Measurements from ENCODE around the gene PCOLCE2.

The PCOLCE2 gene

GRCh38 chr3:142915636-142916035 lies 26.8 kb upstream of the PCOLCE2 start:
- no peak for DNase-seq (ENCODE audit: low read depth in 1 of 2, low spot score in 1 of 2)
- no peak for TF ChIP-seq JUND (IDR thresholded peaks at IDR 0.05; ENCODE audit: low read depth)
- in situ Hi-C loops (cut with HindIII; ENCODE audit: low pct_unique_long_range_greater_than_20kb, low sequenced_read_pairs), result no loop called here

GRCh38 chr3:142914286-142914811 lies 25.5 kb upstream of the PCOLCE2 start:
- in situ Hi-C loops (cut with HindIII; ENCODE audit: low pct_unique_long_range_greater_than_20kb, low sequenced_read_pairs), result no loop called here
- TF ChIP-seq JUND (IDR thresholded peaks at IDR 0.05; ENCODE audit: low read depth), result no peak
- no peak for DNase-seq (ENCODE audit: low read depth in 1 of 2, low spot score in 1 of 2)

- no peak for TF ChIP-seq JUND (IDR thresholded peaks at IDR 0.05; ENCODE audit: low read depth)
- no peak for DNase-seq (ENCODE audit: low read depth in 1 of 2, low spot score in 1 of 2)
- in situ Hi-C loops (cut with HindIII; ENCODE audit: low pct_unique_long_range_greater_than_20kb, low sequenced_read_pairs), result no loop called here
Measured at GRCh38 chr3:142913432-142913831, 24.5 kb upstream of the PCOLCE2 start.

- TF ChIP-seq JUND (IDR thresholded peaks at IDR 0.05; ENCODE audit: low read depth), result no peak
- DNase-seq (ENCODE audit: low read depth in 1 of 2, low spot score in 1 of 2), result no peak
- in situ Hi-C loops (cut with HindIII; ENCODE audit: low pct_unique_long_range_greater_than_20kb, low sequenced_read_pairs), result no loop called here
Measured at GRCh38 chr3:142912402-142913172, 23.7 kb upstream of the PCOLCE2 start.

- in situ Hi-C loops (cut with HindIII; ENCODE audit: low pct_unique_long_range_greater_than_20kb, low sequenced_read_pairs), result no loop called here
- DNase-seq (ENCODE audit: low read depth in 1 of 2, low spot score in 1 of 2), result no peak
- TF ChIP-seq JUND (IDR thresholded peaks at IDR 0.05; ENCODE audit: low read depth), result no peak
Measured at GRCh38 chr3:142910280-142910679, 21.4 kb upstream of the PCOLCE2 start.

- in situ Hi-C loops (cut with HindIII; ENCODE audit: low pct_unique_long_range_greater_than_20kb, low sequenced_read_pairs), result no loop called here
- no peak for TF ChIP-seq JUND (IDR thresholded peaks at IDR 0.05; ENCODE audit: low read depth)
- DNase-seq (ENCODE audit: low read depth in 1 of 2, low spot score in 1 of 2), result no peak
Measured at GRCh38 chr3:142909282-142909681, 20.4 kb upstream of the PCOLCE2 start.

- no peak for TF ChIP-seq JUND (IDR thresholded peaks at IDR 0.05; ENCODE audit: low read depth)
- peak in 1 of 2 experiments; percentile 27 for DNase-seq (ENCODE audit: low read depth in 1 of 2, low spot score in 1 of 2)
- in situ Hi-C loops (cut with HindIII; ENCODE audit: low pct_unique_long_range_greater_than_20kb, low sequenced_read_pairs), result no loop called here
Measured at GRCh38 chr3:142907996-142908395, 19.1 kb upstream of the PCOLCE2 start.

GRCh38 chr3:142904639-142905436 lies 16.0 kb upstream of the PCOLCE2 start:
- peak in 1 of 2 experiments; percentile 31 for DNase-seq (ENCODE audit: low read depth in 1 of 2, low spot score in 1 of 2)

GRCh38 chr3:142902356-142902755 lies 13.5 kb upstream of the PCOLCE2 start:
- TF ChIP-seq JUND (IDR thresholded peaks at IDR 0.05; ENCODE audit: low read depth), result no peak
- in situ Hi-C loops (cut with HindIII; ENCODE audit: low pct_unique_long_range_greater_than_20kb, low sequenced_read_pairs), result no loop called here
- DNase-seq (ENCODE audit: low read depth in 1 of 2, low spot score in 1 of 2), result no peak

More at GRCh38 chr3:142904639-142905436, 16.0 kb upstream of the PCOLCE2 start:
- no peak for TF ChIP-seq JUND (IDR thresholded peaks at IDR 0.05; ENCODE audit: low read depth)
- in situ Hi-C loops (cut with HindIII; ENCODE audit: low pct_unique_long_range_greater_than_20kb, low sequenced_read_pairs), result no loop called here

GRCh38 chr3:142898346-142899213 lies 9.7 kb upstream of the PCOLCE2 start:
- TF ChIP-seq JUND (IDR thresholded peaks at IDR 0.05; ENCODE audit: low read depth), result no peak
- in situ Hi-C loops (cut with HindIII; ENCODE audit: low pct_unique_long_range_greater_than_20kb, low sequenced_read_pairs), result no loop called here
- no peak for DNase-seq (ENCODE audit: low read depth in 1 of 2, low spot score in 1 of 2)

- DNase-seq (ENCODE audit: low read depth in 1 of 2, low spot score in 1 of 2), result no peak
- in situ Hi-C loops (cut with HindIII; ENCODE audit: low pct_unique_long_range_greater_than_20kb, low sequenced_read_pairs), result no loop called here
- no peak for TF ChIP-seq JUND (IDR thresholded peaks at IDR 0.05; ENCODE audit: low read depth)
Measured at GRCh38 chr3:142897807-142898206, 8.9 kb upstream of the PCOLCE2 start.

- peak; percentile 44 to 66 for DNase-seq (ENCODE audit: low read depth in 1 of 2, low spot score in 1 of 2)
- in situ Hi-C loops (cut with HindIII; ENCODE audit: low pct_unique_long_range_greater_than_20kb, low sequenced_read_pairs), result no loop called here
- TF ChIP-seq JUND (IDR thresholded peaks at IDR 0.05; ENCODE audit: low read depth), result no peak
Measured at GRCh38 chr3:142896996-142897395, 8.1 kb upstream of the PCOLCE2 start.
